SIG-M5 (cell line): ENCODE results near the gene KRT32.
"Not testable (repeated sequence)": the region's sequence is repeated elsewhere in the genome, so short reads cannot be mapped to it uniquely, and the experiment has no call there.

Experiments
- DNase-seq: peaks from one replicate; lab custom pipeline; 2025; lab: John Stamatoyannopoulos, UW

Gene KRT32

GRCh38 chr17:41463746-41464145 lies 3.4 kb downstream of the KRT32 start:
- DNase-seq = no peak

- DNase-seq = no peak
Measured at GRCh38 chr17:41462705-41463104, 4.5 kb downstream of the KRT32 start.

GRCh38 chr17:41457676-41458075 lies 9.5 kb downstream of the KRT32 start:
- DNase-seq = no peak

- no peak for DNase-seq
Measured at GRCh38 chr17:41456204-41456603, 11.0 kb downstream of the KRT32 start.

- DNase-seq = no peak
Measured at GRCh38 chr17:41455236-41455635, 11.9 kb downstream of the KRT32 start.

GRCh38 chr17:41453066-41453465 lies 14.1 kb downstream of the KRT32 start:
- DNase-seq = no peak

GRCh38 chr17:41452281-41452680 lies 14.9 kb downstream of the KRT32 start:
- no peak for DNase-seq

GRCh38 chr17:41451154-41451728 lies 15.9 kb downstream of the KRT32 start:
- no peak for DNase-seq

- no peak for DNase-seq
Measured at GRCh38 chr17:41449008-41449407, 18.2 kb downstream of the KRT32 start.

- DNase-seq = no peak
Measured at GRCh38 chr17:41448506-41448905, 18.7 kb downstream of the KRT32 start.

GRCh38 chr17:41446806-41447205 lies 20.4 kb downstream of the KRT32 start:
- no peak for DNase-seq

GRCh38 chr17:41444640-41445039 lies 22.5 kb downstream of the KRT32 start:
- DNase-seq = no peak

GRCh38 chr17:41444186-41444585 lies 23.0 kb downstream of the KRT32 start:
- DNase-seq = no peak

GRCh38 chr17:41442739-41443138 lies 24.4 kb downstream of the KRT32 start:
- DNase-seq = no peak

- DNase-seq = no peak
Measured at GRCh38 chr17:41440531-41441033, 26.6 kb downstream of the KRT32 start, which contains the start of gene KRT38. Gene KRT38, minus strand, starts transcription at chr17:41440983. Its CDS starts 62 bp downstream, at chr17:41440921.

GRCh38 chr17:41439375-41439774 lies 27.8 kb downstream of the KRT32 start:
- no peak for DNase-seq

- no peak for DNase-seq
Measured at GRCh38 chr17:41437769-41438168, 29.4 kb downstream of the KRT32 start.

- DNase-seq = no peak
Measured at GRCh38 chr17:41437254-41437653, 29.9 kb downstream of the KRT32 start.

GRCh38 chr17:41434415-41434814 lies 32.8 kb downstream of the KRT32 start:
- DNase-seq = no peak

GRCh38 chr17:41434005-41434404 lies 33.2 kb downstream of the KRT32 start:
- DNase-seq = no peak

GRCh38 chr17:41433586-41433985 lies 33.6 kb downstream of the KRT32 start:
- no peak for DNase-seq

- not testable (repeated sequence) for DNase-seq
Measured at GRCh38 chr17:41430376-41430775, 36.8 kb downstream of the KRT32 start.

- DNase-seq = no peak
Measured at GRCh38 chr17:41429667-41430066, 37.5 kb downstream of the KRT32 start.

GRCh38 chr17:41428591-41429291 lies 38.4 kb downstream of the KRT32 start:
- no peak for DNase-seq
